Stomach smooth muscle (tissue), 2 donors: ENCODE data around the gene THEM4.

Experiments used
- H3K27ac ChIP-seq: one replicate; pipeline ENCODE4 v1.7.0; 2013; ENCODE audit warnings: mild to moderate bottlenecking, low read length, inconsistent platforms
- H3K27me3 ChIP-seq, 2 donors: one replicate each; pipeline ENCODE4 v1.7.0; 2013; ENCODE audit warnings: low read length in 2 of 2; ENCODE audit not compliant: insufficient read depth in 2 of 2, control insufficient read depth in 1 of 2
- H3K36me3 ChIP-seq, 2 donors: one replicate each; pipeline ENCODE4 v1.7.0; 2013; ENCODE audit warnings: low read length in 2 of 2; ENCODE audit not compliant: control insufficient read depth in 2 of 2, insufficient read depth in 2 of 2
- H3K4me1 ChIP-seq: one replicate; pipeline ENCODE4 v1.7.0; 2013; ENCODE audit warnings: low read length; ENCODE audit not compliant: control insufficient read depth, insufficient read depth
- H3K4me3 ChIP-seq, 2 donors: one replicate each; pipeline ENCODE4 v1.7.0; 2013; ENCODE audit warnings: low read length in 2 of 2
- H3K9ac ChIP-seq, 2 donors: one replicate each; pipeline ENCODE4 v1.7.0; 2013; ENCODE audit warnings: low read length in 2 of 2, mild to moderate bottlenecking in 1 of 2
- H3K9me3 ChIP-seq, 2 donors: one replicate each; pipeline ENCODE4 v1.7.0; 2013; ENCODE audit warnings: low read length in 2 of 2; ENCODE audit not compliant: control insufficient read depth in 2 of 2
- donor health status: healthy.
- donor health status: Pancreatic carcinoma.

The THEM4 gene

GRCh38 chr1:151847867-151848596 is 61.3 kb downstream of the THEM4 start:
- no peaks in the 10 kb centered on the region for H3K9me3 ChIP-seq
- H3K27me3 ChIP-seq: peaks cover 23 to 28% of the 10 kb centered on the region in 2 donors
- no peak overlapping the region for H3K9ac ChIP-seq
- no peak overlapping the region for H3K4me3 ChIP-seq
- no peaks in the 10 kb centered on the region for H3K36me3 ChIP-seq
- no peaks in the 10 kb centered on the region for H3K4me1 ChIP-seq
- H3K27ac ChIP-seq: no peak overlapping the region

DNA sequence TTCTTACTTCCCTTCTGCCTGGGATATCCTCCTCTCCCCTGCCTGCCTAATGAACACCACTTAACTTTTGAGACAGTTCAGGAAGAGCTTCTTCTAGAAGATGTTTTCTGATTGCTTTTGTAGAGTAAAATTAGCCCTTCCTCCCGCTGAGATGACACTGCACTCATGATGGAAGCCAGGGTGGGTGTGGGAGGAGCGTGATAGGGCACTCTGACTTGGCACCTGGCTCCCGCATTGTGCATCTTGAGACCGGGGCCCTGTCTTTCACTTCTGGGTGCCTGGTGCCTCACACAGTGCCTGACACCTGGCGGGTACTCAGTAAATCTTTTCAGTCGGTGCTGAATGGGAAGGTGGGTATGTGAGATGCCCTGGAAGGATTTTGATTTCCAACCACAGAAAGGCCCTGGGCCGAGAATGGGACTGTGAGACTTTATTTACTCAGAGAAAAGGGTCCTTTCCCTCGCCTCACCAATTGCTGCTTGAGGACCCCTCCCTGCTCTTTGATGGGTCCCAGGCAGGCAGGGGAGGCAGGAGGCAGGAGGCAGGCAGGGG is 62.5 kb downstream of the THEM4 start:
- Histone ChIP-seq H3K27me3 (peaks cover 18 to 21% of the 10 kb centered on the region in 2 donors), H3K4me3 (no peak overlapping the region), H3K9ac (no peak overlapping the region), H3K4me1 (no peaks in the 10 kb centered on the region), H3K36me3 (no peaks in the 10 kb centered on the region), H3K9me3 (no peaks in the 10 kb centered on the region), H3K27ac (no peak overlapping the region)

GRCh38 chr1:151846062-151846568 is 63.2 kb downstream of the THEM4 start:
- Histone ChIP-seq H3K27me3 (peaks cover 18 to 22% of the 10 kb centered on the region in 2 donors), H3K36me3 (no peaks in the 10 kb centered on the region), H3K4me1 (no peaks in the 10 kb centered on the region), H3K27ac (no peak overlapping the region), H3K4me3 (no peak overlapping the region), H3K9ac (no peak overlapping the region), H3K9me3 (no peaks in the 10 kb centered on the region)

- Histone ChIP-seq H3K9me3 (no peaks in the 10 kb centered on the region), H3K4me3 (no peak overlapping the region), H3K4me1 (peaks cover 15% of the 10 kb centered on the region), H3K27ac (no peak overlapping the region), H3K27me3 (peaks cover 33 to 40% of the 10 kb centered on the region in 2 donors), H3K9ac (no peak overlapping the region), H3K36me3 (no peaks in the 10 kb centered on the region)
Observed at GRCh38 chr1:151843398-151843797, 65.9 kb downstream of the THEM4 start.

DNA sequence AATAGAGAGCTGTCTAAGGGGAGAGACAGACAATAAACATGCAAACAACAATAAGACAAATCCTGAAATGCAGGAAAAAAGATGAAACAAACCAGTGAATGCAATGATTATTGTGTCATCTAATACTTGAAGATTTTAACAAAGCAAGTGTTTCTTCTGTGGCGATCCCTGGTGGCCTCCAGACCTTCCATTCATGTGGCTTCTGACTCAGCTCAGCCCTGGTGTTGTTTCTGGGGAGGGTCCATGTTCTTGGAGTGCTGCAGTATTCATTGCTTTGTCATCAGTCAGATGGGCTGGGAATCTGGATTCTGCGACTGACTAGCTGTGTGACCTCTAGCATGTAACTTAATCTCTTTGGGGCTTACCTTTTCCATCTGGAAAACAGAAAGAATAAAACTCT is 68.2 kb downstream of the THEM4 start:
- H3K9me3 ChIP-seq: no peaks in the 10 kb centered on the region
- no peaks in the 10 kb centered on the region for H3K36me3 ChIP-seq
- H3K4me3 ChIP-seq: no peak overlapping the region
- no peak overlapping the region for H3K27ac ChIP-seq
- no peak overlapping the region for H3K9ac ChIP-seq
- peaks cover 24% of the 10 kb centered on the region for H3K4me1 ChIP-seq
- H3K27me3 ChIP-seq: peaks cover 40 to 49% of the 10 kb centered on the region in 2 donors

DNA sequence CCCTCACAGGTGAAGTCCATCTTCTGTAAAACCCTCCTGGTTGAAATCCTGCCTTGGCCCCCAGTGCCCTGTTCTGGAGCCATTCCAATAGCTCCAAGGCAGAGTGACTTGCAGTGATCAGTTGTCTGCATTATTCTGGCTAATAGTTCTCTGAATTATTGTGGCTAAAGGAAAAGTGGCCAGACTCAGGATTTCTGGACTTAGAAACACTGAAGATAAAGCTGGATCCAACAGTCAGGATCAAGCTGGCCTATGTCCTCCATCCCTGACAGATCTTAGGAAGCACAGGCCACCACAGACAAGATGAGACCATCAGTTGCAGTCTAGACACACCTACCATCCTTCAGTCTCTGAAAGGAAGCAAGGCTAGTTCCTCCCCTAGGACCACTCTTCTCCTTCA is 68.9 kb downstream of the THEM4 start:
- H3K9me3 ChIP-seq: no peaks in the 10 kb centered on the region
- peaks cover 38 to 46% of the 10 kb centered on the region in 2 donors for H3K27me3 ChIP-seq
- no peak overlapping the region for H3K4me3 ChIP-seq
- peaks cover 24% of the 10 kb centered on the region for H3K4me1 ChIP-seq
- no peak overlapping the region for H3K27ac ChIP-seq
- H3K36me3 ChIP-seq: no peaks in the 10 kb centered on the region
- no peak overlapping the region for H3K9ac ChIP-seq

GRCh38 chr1:151839457-151840403 is 69.6 kb downstream of the THEM4 start, which contains the start of gene C2CD4D:
TSS of gene C2CD4D (minus strand) at chr1:151839820. CDS start at chr1:151838989, 831 bp downstream.
- no peak within 1 kb of the TSS for H3K27ac ChIP-seq
- H3K9ac ChIP-seq: no peak within 1 kb of the TSS
- peaks cover 24% of the 10 kb centered on the region for H3K4me1 ChIP-seq

DNA sequence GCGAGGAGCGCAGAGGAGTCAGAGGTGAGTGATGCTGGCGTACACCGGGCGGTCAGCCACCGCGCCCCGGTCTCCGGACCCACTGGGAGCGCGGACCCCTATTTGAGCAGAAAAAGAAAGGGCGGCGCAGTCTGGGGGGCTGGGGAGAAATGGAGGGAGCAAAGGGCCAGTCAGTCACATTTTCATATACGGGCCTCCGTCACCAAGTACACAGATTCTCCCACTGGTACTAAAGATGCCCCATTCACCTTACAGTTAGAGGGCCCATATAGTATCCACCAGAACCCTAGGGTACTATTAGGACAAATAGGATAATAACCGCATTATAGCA is 70.3 kb downstream of the THEM4 start:
- H3K9ac ChIP-seq: no peak overlapping the region
- no peaks in the 10 kb centered on the region for H3K9me3 ChIP-seq
- no peak overlapping the region for H3K27ac ChIP-seq
- H3K4me3 ChIP-seq: peak overlapping the region in 1 of 2 donors; percentile 68
- H3K27me3 ChIP-seq: peaks cover 42% of the 10 kb centered on the region in 2 donors
- no peaks in the 10 kb centered on the region for H3K36me3 ChIP-seq
- peaks cover 24% of the 10 kb centered on the region for H3K4me1 ChIP-seq

More at GRCh38 chr1:151839457-151840403, 69.6 kb downstream of the THEM4 start, which contains the start of gene C2CD4D:
- H3K27me3 ChIP-seq: peaks cover 42 to 46% of the 10 kb centered on the region in 2 donors
- H3K36me3 ChIP-seq: no peaks in the 10 kb centered on the region
- peak within 1 kb of the TSS; percentile 32 to 68 for H3K4me3 ChIP-seq
- no peaks in the 10 kb centered on the region for H3K9me3 ChIP-seq

GRCh38 chr1:151838222-151839081 is 70.9 kb downstream of the THEM4 start:
- no peak overlapping the region for H3K27ac ChIP-seq
- H3K4me3 ChIP-seq: peak overlapping the region; percentile 32 to 68
- no peak overlapping the region for H3K9ac ChIP-seq
- H3K27me3 ChIP-seq: peaks cover 42 to 44% of the 10 kb centered on the region in 2 donors
- no peaks in the 10 kb centered on the region for H3K9me3 ChIP-seq
- peaks cover 24% of the 10 kb centered on the region for H3K4me1 ChIP-seq
- H3K36me3 ChIP-seq: no peaks in the 10 kb centered on the region

DNA sequence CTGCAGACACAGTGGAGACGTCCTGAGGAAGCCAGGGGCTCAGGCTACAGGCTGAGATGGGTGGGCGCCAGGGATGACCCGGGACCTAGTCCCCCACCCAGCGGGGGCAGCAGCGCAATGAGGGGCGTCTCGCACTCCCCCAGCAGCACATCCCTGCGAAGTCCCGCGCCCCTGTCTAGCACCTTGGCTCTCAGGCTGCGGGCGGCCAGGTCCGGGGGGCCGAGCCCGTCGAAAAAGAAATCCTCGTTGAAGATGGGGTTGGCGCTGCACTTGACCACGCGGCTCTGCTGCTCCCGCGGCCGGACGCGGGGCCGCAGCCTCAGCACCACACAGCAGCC is 71.5 kb downstream of the THEM4 start:
- H3K9me3 ChIP-seq: no peaks in the 10 kb centered on the region
- peaks cover 42 to 44% of the 10 kb centered on the region in 2 donors for H3K27me3 ChIP-seq
- H3K9ac ChIP-seq: no peak overlapping the region
- no peak overlapping the region for H3K27ac ChIP-seq
- peaks cover 25% of the 10 kb centered on the region for H3K4me1 ChIP-seq
- H3K36me3 ChIP-seq: no peaks in the 10 kb centered on the region
- H3K4me3 ChIP-seq: peak overlapping the region in 1 of 2 donors; percentile 68
